Measurements from ENCODE around the gene PNMA1. TPM values are rescaled to one million over a fixed set of nuclear protein-coding genes. Genes with fewer than 3 reads are reported as not detected.

PNMA1 gene
- total RNA-seq, 3 donors from 2014 or later, result 41.0 to 55.2 (median 50.8) TPM

GRCh38 chr14:73661872-73662271 is 52.3 kb downstream of the PNMA1 start:
- H3K27me3 Mint-ChIP-seq (ENCODE audit: low read depth), result no peaks in the 10 kb centered on the region
- ATAC-seq (no peak), DNase-seq (no peak)
- no peaks in the 10 kb centered on the region for H3K9me3 Mint-ChIP-seq
- H3K36me3 Mint-ChIP-seq (ENCODE audit: insufficient read depth), result peaks cover 20% of the 10 kb centered on the region
- no peak overlapping the region for H3K4me3 Mint-ChIP-seq
- no peaks in the 10 kb centered on the region for H3K4me1 Mint-ChIP-seq (ENCODE audit: low read depth)

Other genes starting within 250 kb of the PNMA1 start
- 10 to 100 TPM; 29.3 to 31.1 (median 29.7) TPM for gene RIOX1, start 223.5 kb downstream of the PNMA1 start, total RNA-seq
- 1 to 10 TPM in 1 of 3 donors, under 1 TPM in 1, not detected in 1; 0.61 to 1.4 TPM for gene ACOT1, start 177.2 kb downstream of the PNMA1 start, total RNA-seq
- gene HEATR4, start 155.4 kb downstream of the PNMA1 start, total RNA-seq, result not detected
- gene ACOT2, start 145.2 kb downstream of the PNMA1 start, total RNA-seq, result 10 to 100 TPM in 2 of 3 donors, 1 to 10 TPM in 1; 7.2 to 11.4 (median 10.7) TPM
- 1 to 10 TPM; 2.3 to 3.6 (median 3.0) TPM for gene ACOT4, start 122.5 kb downstream of the PNMA1 start, total RNA-seq
- not detected for gene ACOT6, start 101.9 kb downstream of the PNMA1 start, total RNA-seq
- 10 to 100 TPM in 1 of 3 donors, 1 to 10 TPM in 2; 7.0 to 10.8 (median 9.7) TPM for gene DNAL1, start 69.4 kb downstream of the PNMA1 start, total RNA-seq
- gene PTGR2, start 137.4 kb upstream of the PNMA1 start, total RNA-seq, result 1 to 10 TPM; 2.5 to 3.8 (median 3.3) TPM
- gene ZNF410, start 172.5 kb upstream of the PNMA1 start, total RNA-seq, result 10 to 100 TPM; 45.8 to 54.9 (median 54.5) TPM
- gene FAM161B, start 235.7 kb upstream of the PNMA1 start, total RNA-seq, result 1 to 10 TPM; 1.2 to 1.4 (median 1.3) TPM
- gene COQ6, start 235.9 kb upstream of the PNMA1 start, total RNA-seq, result 10 to 100 TPM; 17.4 to 20.7 (median 19.4) TPM

Measured in activated T-cell treated with anti-CD3 and anti-CD28 coated beads, Interleukin-2, amount 50 U/mL, for 4 hours (primary cell).